ENCODE data around the gene GSDMA.
A peak's percentile ranks its signal among the peaks of the same experiment; 100 is the strongest.

GSDMA gene

GRCh38 chr17:40022961-40023541 is 60.2 kb downstream of the GSDMA start:
- no peak for DNase-seq

- DNase-seq: peak; percentile 30
Observed at GRCh38 chr17:40023590-40024292, 60.9 kb downstream of the GSDMA start.

GRCh38 chr17:40024901-40025300 is 62.1 kb downstream of the GSDMA start:
- DNase-seq: peak; percentile 60

- DNase-seq: no peak
Observed at GRCh38 chr17:40025559-40025958, 62.8 kb downstream of the GSDMA start.

- no peak for DNase-seq
Observed at GRCh38 chr17:40025991-40026815, 63.4 kb downstream of the GSDMA start.

GRCh38 chr17:40026816-40027613 is 64.2 kb downstream of the GSDMA start:
- peak; percentile 77 for DNase-seq
